Keratinocyte (primary cell): ENCODE results near the gene CNP. TPM values are rescaled to one million over a fixed set of nuclear protein-coding genes. Genes with fewer than 3 reads are reported as not detected.

Experiments used
- DNase-seq: peaks from one replicate; pipeline ENCODE4 v3.0.0-alpha.2; 2011; ENCODE audit warnings: low read depth, missing footprints, low spot score
- FAIRE-seq: peaks from 2 replicates; lab custom pipeline; 2011; peaks lifted over from hg19 to GRCh38; lab: Jason Lieb, UNC
- H2AFZ ChIP-seq: 2 replicates; pipeline ENCODE4 v1.6.0; 2012; ENCODE audit warnings: low read length, control low read depth, inconsistent platforms; ENCODE audit not compliant: control insufficient read depth
- H3K27ac ChIP-seq: 2 replicates; pipeline ENCODE4 v1.5.1; 2011; ENCODE audit warnings: low read length; ENCODE audit not compliant: control insufficient read depth, insufficient read depth
- H3K27me3 ChIP-seq: 3 replicates; pipeline ENCODE4 v1.6.0; 2011; ENCODE audit warnings: low read length; ENCODE audit not compliant: control insufficient read depth, insufficient read depth; ENCODE audit errors: extremely low read depth
- H3K36me3 ChIP-seq, 2 experiments: 2 replicates in 1 of 2; 3 replicates in 1 of 2; pipeline ENCODE4 v1.5.1; 2011; ENCODE audit warnings: low read length in 2 of 2, mild to moderate bottlenecking in 1 of 2; ENCODE audit not compliant: control insufficient read depth in 2 of 2, insufficient read depth in 2 of 2; ENCODE audit errors: extremely low read depth in 1 of 2
- H3K4me1 ChIP-seq: 3 replicates; pipeline ENCODE4 v1.5.1; 2011; ENCODE audit warnings: low read length; ENCODE audit not compliant: control insufficient read depth, insufficient read depth; ENCODE audit errors: extremely low read depth
- H3K4me2 ChIP-seq: 3 replicates; pipeline ENCODE4 v1.6.0; 2011; ENCODE audit warnings: low read depth, low read length; ENCODE audit not compliant: control insufficient read depth, insufficient read depth; ENCODE audit errors: extremely low read depth
- H3K4me3 ChIP-seq, 3 experiments: fragments of 200-600 bp in 1 of 3; sonication (generic) in 1 of 3; 2 replicates in 2 of 3; 3 replicates in 1 of 3; pipeline ENCODE4 v1.5.1; 2011 to 2016; ENCODE audit warnings: low read length in 3 of 3, mild to moderate bottlenecking in 3 of 3, control low read depth in 2 of 3, inconsistent platforms in 1 of 3, low read depth in 1 of 3, mixed read lengths in 1 of 3, mixed run types in 1 of 3, moderate library complexity in 1 of 3; ENCODE audit not compliant: control insufficient read depth in 2 of 3, insufficient read depth in 2 of 3; ENCODE audit errors: extremely low read depth in 1 of 3
- H3K79me2 ChIP-seq: 2 replicates; pipeline ENCODE4 v1.6.0; 2012; ENCODE audit warnings: low read length; ENCODE audit not compliant: control insufficient read depth, insufficient read depth
- H3K9ac ChIP-seq: 3 replicates; pipeline ENCODE4 v1.6.0; 2011; ENCODE audit warnings: low read length; ENCODE audit not compliant: control insufficient read depth, insufficient read depth; ENCODE audit errors: extremely low read depth
- H3K9me1 ChIP-seq: 3 replicates; pipeline ENCODE4 v1.6.0; 2011; ENCODE audit warnings: low read length; ENCODE audit not compliant: control insufficient read depth, insufficient read depth; ENCODE audit errors: extremely low read depth
- H3K9me3 ChIP-seq: 2 replicates; pipeline ENCODE4 v1.5.1; 2012; ENCODE audit warnings: low read depth, low read length; ENCODE audit not compliant: control insufficient read depth
- H4K20me1 ChIP-seq: 3 replicates; pipeline ENCODE4 v1.6.0; 2011; ENCODE audit warnings: low read length; ENCODE audit not compliant: control insufficient read depth, insufficient read depth; ENCODE audit errors: extremely low read depth
- CTCF ChIP-seq, 3 experiments: IDR thresholded peaks in 1 of 3; conservative IDR thresholded peaks in 1 of 3; optimal IDR thresholded peaks in 1 of 3; 2 replicates in 2 of 3; 3 replicates in 1 of 3; pipeline versions ENCODE3 to v1.5.1; 2011; ENCODE audit warnings: low read length in 3 of 3, mild to moderate bottlenecking in 3 of 3, moderate library complexity in 2 of 3, control low read depth in 1 of 3, inconsistent platforms in 1 of 3; ENCODE audit not compliant: insufficient read depth in 2 of 3; ENCODE audit errors: extremely low read depth in 1 of 3
- EZH2 ChIP-seq: IDR thresholded peaks from one replicate; pipeline ENCODE4 v1.6.1; 2012; ENCODE audit warnings: inconsistent platforms, mild to moderate bottlenecking, low read length, moderate library complexity
- dilution Hi-C: fragments of 300-500 bp; cut with MboI; formaldehyde crosslinking; loops from one replicate; pipeline ENCODE4 v1.7.0; 2020; ENCODE audit warnings: low sequenced_read_pairs; ENCODE audit not compliant: extremely low pct_ligation_motif_present
- polyA plus RNA-seq, 5 experiments: library from polyadenylated mRNA; depleted of rRNA in 3 of 5; stranded (reverse) in 3 of 5; stranded (forward) in 1 of 5; unstranded in 1 of 5; fragments of >200 nt; gene quantifications; 1 replicate in 1 of 5; 2 replicates in 3 of 5; 3 replicates in 1 of 5; pipeline versions ENCODE4 v1.2.1 to v1.2.3, GENCODE V29; 2011 to 2012; ENCODE audit warnings: missing spikeins in 2 of 5, low read depth in 1 of 5, low replicate concordance in 1 of 5

CNP gene
- polyA plus RNA-seq, 1 donor (not counting 4 experiments of a cell fraction or from before 2014, with no cell fraction given): 32.4 TPM

GRCh38 chr17:42000413-42001133 lies 34.0 kb downstream of the CNP start:
- Histone ChIP-seq H3K79me2 (peaks cover 51% of the 10 kb centered on the region), H3K9me3 (no peaks in the 10 kb centered on the region), H3K9ac (no peak overlapping the region), H3K9me1 (peaks cover 6% of the 10 kb centered on the region), H3K27me3 (no peaks in the 10 kb centered on the region), H2AFZ (no peak overlapping the region), H4K20me1 (peaks cover 13% of the 10 kb centered on the region), H3K27ac (no peak overlapping the region), H3K4me2 (no peak overlapping the region), H3K36me3 (peaks cover 27 to 28% of the 10 kb centered on the region in 2 experiments), H3K4me3 (no peak overlapping the region), H3K4me1 (peaks cover 6% of the 10 kb centered on the region)
- no peak for FAIRE-seq
- DNase-seq: no peak
- dilution Hi-C loops: no loop called here
- no peak for TF ChIP-seq CTCF (optimal IDR thresholded peaks at IDR 0.05 in 1 of 3, IDR thresholded peaks at IDR 0.05 in 1 of 3, conservative IDR thresholded peaks at IDR 0.05 in 1 of 3; ENCODE audit: extremely low read depth in 1 of 3, insufficient read depth in 2 of 3, low read length in 3 of 3)
- TF ChIP-seq EZH2: no peak

- dilution Hi-C loops: no loop called here
- Histone ChIP-seq H3K27me3 (no peaks in the 10 kb centered on the region), H3K9me3 (no peaks in the 10 kb centered on the region), H2AFZ (no peak overlapping the region), H3K79me2 (peaks cover 63% of the 10 kb centered on the region), H4K20me1 (peaks cover 13% of the 10 kb centered on the region), H3K27ac (no peak overlapping the region), H3K4me1 (peaks cover 6% of the 10 kb centered on the region), H3K36me3 (peaks cover 22% of the 10 kb centered on the region in 2 experiments), H3K9me1 (peaks cover 6% of the 10 kb centered on the region), H3K4me3 (no peak overlapping the region), H3K9ac (no peak overlapping the region), H3K4me2 (no peak overlapping the region)
- FAIRE-seq: no peak
- DNase-seq: no peak
- TF ChIP-seq CTCF (optimal IDR thresholded peaks at IDR 0.05 in 1 of 3, IDR thresholded peaks at IDR 0.05 in 1 of 3, conservative IDR thresholded peaks at IDR 0.05 in 1 of 3; ENCODE audit: extremely low read depth in 1 of 3, insufficient read depth in 2 of 3, low read length in 3 of 3) (no peak), EZH2 (no peak)
Measured at GRCh38 chr17:42001729-42002128, 35.1 kb downstream of the CNP start.
